B cell (primary cell): ENCODE measurements around the gene MORN1.

ENCODE experiments used
- CTCF ChIP-seq: fragments of 200-600 bp; IDR thresholded peaks from one replicate; pipeline ENCODE4 v1.8.0; 2022; ENCODE audit warnings: antibody characterized with exemption, mild to moderate bottlenecking
- EZH2 ChIP-seq: IDR thresholded peaks from 2 replicates; pipeline ENCODE4 v1.6.1; 2012; ENCODE audit warnings: borderline replicate concordance, low read depth, mild to moderate bottlenecking, moderate library complexity, low read length; ENCODE audit not compliant: insufficient read depth, poor library complexity, severe bottlenecking

- no peak for TF ChIP-seq CTCF
- TF ChIP-seq EZH2: no peak
Observed at GRCh38 chr1:2292725-2293450, 98.5 kb downstream of the MORN1 start.
